CD4-positive, alpha-beta T cell treated with Interleukin-10 for 1 hour (primary cell): ENCODE results near the gene SCNN1G.

Experiments used
- DNase-seq: peaks from one replicate; pipeline ENCODE4 v3.0.0-alpha.2; 2020

Gene SCNN1G

DNA sequence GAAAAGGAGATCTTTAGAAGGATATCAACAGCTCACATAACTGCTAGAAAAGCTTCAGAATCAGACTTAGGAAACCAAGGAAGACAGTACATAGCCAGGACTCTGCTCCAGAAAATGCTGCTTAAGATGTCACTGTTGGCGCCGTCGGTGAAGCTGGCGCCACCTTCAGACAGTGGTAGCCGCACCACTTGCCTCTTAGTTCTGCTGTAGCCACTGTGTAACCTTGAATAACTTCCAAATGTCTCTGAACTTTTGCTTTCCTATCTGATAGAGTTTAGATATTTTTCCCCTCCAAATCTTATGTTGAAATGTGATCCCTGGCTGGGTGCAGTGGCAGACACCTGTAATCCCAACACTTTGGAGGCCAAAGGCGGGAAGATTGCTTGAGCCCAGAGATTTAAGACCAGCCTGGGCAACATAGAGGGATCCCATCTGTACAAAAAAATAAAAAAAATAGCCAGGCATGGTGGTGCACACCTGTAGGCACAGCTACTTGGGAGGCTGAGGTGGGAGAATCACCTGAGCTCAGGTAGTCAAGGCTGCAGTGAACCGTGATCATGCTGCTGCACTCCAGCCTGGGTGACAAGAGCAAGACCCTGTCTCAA is 27.0 kb upstream of the SCNN1G start:
- DNase-seq, result no peak

DNA sequence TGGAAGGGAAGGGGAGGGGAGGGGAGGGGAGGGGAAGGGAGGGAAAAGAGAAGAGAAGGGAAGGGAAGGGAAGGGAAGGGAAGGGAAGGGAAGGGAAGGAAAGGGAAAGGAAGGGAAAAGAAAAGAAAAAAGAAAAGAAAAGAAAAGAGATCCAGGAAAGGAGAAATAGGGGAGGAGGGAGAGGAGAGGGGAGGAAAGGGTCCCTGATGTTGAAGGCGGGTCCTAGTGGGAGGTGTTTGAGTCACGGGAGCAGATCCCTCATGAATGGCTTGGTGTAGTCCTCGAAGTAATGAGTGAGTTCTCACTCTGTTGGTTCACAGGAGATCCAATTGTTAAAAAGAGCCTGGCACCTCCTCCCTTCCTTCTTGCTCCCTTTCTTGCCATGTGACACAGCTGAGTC is 26.4 kb upstream of the SCNN1G start:
- DNase-seq, result no peak

DNA sequence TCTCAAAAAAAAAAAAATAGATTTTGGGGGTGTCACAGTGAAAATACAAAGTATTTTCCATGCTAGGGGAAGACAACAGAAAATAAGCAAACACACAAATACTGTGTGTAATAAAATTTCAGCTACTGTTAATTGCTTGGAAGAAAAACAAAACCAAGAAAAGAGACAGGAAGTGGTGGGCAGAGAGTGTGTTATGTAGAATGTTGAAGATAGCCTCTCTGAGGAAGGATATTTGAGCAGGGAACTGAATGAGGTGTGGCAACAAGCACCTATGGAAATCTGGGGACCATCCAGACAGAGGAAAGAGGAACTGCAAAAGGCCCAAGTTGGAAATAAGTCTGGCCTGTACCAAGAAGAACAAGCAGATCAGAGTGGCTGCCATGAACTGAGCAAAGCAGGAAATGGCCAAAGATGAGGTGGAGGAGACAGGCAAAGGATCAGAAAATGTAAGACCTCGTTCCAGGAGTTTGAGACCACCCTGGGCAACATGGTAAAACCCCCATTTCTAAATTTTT is 25.5 kb upstream of the SCNN1G start:
- no peak for DNase-seq

DNA sequence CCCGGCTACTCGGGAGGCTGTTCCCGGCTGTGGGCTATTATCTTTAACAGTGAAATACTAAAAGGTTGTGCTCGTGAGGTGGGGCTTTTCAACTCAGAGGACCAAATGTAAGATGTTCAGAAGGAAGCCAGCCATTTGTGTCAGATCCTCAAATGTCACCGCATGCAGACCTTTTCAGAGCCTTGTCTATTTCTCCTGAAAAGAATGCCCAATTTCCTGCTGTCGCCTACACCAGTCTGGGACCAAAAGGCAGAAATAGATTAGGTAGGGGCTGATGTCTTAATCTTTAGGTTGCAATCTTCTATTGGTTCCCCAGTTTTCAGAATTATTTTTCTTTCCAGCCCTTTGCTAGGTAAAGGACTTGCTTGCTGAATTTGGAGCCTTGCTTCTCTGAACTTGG is 24.4 kb upstream of the SCNN1G start:
- no peak for DNase-seq

DNA sequence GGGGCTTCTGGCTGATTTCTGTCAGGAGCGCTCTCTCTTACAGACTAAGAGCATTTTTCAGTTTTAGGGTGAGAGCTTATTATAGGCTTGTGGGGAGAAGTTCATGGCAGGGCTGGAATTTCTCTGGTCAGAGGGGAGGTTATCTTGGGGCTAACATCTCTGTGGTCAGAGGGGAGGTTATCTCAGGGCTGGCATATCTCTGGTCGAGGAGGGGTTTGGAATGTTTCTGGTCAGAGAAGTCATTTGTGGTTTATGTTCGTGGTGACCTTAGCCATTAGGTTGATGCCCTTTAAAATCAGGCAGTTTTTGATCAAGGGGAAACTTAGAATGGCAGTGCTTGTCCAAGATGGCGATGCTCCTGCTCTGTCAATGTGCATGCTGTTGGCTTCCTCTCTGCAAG is 22.5 kb upstream of the SCNN1G start:
- no peak for DNase-seq

DNA sequence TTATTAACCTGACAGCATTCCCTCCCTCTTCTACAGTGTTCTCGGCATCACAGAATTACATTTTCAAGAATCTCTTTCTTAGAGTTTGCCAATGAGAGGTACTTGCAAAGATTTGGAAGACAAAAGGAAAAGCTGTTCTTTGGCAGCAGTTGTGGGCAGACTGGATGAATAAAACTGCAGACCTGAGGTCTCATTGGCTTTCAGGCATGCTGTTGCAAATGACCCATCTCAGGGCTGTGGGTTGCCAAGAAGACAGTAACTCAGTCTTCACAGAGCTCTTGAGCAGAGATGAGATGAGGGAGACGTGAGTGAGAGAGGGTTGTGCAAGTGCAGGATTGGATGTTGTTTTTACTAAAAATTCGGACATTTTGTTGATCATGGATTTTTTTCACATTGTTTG is 22.0 kb upstream of the SCNN1G start:
- DNase-seq, result no peak

DNA sequence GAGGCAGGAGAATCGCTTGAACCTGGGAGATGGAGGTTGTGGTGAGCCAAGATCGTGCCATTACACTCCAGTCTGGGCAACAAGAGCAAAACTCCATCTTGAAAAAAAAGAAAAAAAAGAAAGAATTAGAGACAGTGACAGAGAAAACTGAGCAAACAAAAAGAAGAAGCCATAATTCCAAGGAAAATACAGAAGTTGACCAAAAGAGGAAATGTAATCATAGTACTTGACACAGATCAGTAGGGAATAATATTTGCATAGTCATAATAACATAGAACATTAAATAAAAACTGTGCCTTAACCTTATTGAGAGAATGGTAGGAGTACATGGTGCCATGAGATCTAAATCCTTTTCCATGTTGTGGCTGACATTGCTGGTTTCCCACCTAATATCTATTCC is 18.6 kb upstream of the SCNN1G start:
- no peak for DNase-seq

DNA sequence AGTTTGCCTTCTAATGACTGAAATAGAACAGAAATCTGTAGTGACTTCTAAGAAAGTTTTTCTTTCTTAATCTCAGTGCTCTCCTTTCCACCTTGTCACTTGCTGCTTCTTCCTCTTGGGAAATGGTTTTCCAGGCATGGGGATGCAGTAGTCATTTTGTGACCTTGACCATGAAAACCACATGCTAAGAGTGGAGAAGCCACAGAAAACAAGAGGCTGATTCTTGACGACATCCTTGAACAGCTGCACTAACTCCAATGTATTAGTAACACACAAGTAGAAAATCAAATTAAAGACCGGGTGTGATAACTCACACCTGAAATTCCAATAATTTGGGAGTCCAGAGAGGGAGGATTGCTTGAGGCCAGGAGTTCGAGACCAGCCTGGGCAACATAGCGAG is 17.8 kb upstream of the SCNN1G start:
- no peak for DNase-seq

DNA sequence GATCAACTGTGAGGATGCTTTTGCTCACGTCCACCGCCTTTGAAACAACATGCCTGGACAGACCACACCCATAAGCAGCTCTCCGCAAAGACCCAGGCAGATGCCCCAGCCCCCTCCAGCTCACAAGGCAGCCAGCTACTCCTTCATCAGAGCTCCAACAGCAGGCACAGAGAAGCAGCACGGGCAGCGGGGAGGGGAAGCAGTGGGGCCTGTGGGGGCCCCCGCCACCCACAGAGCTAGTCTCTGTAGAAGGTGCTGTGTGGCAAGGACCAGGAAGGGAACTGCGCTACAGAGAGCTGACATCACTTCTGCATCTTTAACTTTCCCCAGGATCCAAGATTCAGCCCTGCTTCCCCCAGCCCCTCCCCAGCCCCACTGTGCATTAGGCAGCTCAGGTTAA is 10.0 kb upstream of the SCNN1G start:
- no peak for DNase-seq

DNA sequence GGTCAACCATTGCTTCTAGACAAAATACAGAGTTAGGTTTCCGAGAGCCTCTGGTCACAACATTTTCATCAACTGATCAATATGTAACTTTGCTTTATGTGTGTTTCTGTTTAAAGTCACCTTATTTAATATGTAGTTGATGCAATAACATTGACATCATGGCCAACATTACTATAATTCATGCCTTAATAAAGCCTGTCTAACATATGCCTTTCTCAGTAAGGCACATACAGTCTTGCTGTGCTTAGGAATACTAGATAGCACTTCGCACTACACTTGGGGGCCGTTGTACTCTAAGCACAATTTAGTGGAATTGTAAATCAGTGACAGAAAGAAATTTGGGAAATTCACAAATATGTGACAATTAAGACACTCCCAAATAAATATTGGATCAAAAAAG is 9.6 kb upstream of the SCNN1G start:
- DNase-seq, result no peak

DNA sequence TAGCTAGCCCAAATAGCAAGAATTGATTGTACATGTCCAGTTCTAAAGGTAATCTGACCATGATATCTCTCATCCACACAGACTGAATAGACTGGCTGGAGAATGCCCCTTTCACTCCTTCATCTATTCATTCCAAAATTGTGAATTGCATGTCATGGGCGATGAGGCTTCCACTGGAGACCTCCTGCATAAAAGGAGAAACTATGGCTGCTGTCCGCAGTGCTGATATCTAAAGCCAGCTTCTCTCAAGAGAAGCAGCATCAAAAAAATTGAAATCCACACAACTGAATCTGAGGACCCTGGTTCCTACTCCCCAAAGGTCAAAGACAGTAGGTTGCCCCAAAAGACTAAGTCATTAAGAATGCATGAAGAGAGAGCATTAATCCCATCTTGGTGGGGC is 7.9 kb upstream of the SCNN1G start:
- no peak for DNase-seq

DNA sequence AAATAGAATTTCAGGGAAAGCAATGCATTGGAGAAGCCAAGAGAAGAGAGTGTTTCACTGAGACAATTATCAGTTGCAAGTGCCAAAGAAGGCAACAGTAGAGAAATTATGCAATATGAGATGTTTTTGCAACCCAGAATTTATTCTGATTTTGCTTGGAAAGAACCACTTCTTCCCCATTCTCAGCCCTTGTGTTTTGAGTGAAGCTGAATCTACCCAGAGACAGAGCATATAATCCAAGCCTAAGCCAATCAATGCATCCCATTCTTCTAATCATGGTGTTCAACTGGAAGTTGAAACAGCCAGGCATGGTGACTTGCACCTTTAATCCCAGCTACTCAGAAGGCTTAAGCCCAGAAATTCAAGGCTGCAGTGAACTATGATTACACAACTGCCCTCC is 6.9 kb upstream of the SCNN1G start:
- DNase-seq, result no peak

DNA sequence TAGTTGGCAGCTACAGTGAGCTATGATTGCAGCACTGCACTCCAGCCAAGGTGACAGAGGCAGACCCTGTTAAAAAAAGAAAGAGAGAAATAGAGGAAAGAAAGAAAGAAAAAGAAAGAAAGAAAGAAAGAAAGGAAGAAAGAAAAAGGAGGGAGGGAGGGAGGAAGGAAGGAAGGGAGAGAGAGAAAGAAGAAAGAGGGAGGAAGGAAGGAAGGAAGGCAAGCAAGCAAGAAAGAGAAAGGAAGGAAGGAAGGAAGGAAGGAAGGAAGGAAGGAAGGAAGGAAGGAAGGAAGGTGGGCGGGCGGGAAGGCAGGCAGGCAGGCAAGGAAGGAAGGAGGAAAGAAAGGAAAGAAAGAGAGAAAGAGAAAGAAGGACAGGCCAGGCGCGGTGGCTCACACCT is 1.0 kb upstream of the SCNN1G start:
- DNase-seq, result no peak

DNA sequence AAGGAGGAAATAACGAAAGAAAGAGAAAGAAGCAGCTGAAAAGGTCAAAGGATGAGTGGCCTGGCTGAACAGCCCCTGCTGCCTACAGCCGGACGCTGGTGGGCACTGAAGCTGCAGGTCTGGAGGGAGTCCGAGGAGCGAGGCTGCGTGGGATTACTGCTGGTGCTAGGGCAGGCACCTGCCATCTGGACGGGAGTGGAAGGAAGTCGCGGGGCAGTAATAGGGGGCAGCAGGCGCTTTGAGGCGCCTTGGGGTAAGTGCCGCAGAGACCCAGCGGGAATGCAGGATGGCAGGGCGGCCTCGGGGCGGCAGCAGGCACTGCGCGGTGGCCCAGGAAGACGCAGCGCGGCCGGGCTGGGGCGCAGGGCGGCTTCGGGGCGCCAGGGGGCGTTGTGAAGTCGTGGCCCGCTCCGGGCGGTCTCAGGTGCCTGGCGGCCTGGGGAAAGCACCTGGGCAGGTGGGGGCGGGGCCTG is 303 bp upstream of the SCNN1G start:
- peak; percentile 79 for DNase-seq

DNA sequence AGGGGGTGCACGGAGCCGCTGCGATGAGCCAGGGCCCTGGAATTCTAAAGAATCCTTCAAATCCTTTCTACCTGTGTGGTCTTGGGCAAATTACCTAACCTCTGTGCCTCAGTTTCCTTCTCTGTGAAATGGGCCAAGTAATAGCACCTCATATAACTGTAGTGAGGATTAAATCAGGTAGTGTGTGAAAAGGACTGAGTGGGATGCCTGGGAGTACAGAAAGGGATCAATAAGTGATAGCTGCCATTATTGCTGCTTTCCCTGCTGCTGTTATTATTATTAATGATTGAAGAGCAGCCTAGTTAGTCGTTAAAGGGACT is 958 bp downstream of the SCNN1G start:
- DNase-seq, result no peak

DNA sequence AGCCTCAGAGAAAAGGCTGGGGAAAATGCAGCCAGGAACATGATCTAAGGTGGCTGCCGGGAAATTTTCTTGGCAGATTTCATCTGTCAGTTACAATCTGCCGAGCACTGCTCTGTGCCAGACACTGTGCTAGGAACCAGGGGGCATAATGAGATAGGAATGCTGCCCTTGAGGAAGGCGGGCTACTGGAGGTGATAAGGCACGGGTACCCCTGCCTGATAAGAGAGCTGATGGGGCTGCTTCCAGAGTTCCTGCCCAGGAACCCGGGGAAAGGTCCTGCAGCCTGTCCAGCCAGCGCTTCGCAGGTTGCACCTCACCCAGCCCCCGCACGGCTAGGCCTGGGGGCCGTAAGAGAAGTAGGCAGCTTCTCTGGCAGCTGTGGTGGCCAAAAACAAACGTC is 3.1 kb downstream of the SCNN1G start:
- no peak for DNase-seq

DNA sequence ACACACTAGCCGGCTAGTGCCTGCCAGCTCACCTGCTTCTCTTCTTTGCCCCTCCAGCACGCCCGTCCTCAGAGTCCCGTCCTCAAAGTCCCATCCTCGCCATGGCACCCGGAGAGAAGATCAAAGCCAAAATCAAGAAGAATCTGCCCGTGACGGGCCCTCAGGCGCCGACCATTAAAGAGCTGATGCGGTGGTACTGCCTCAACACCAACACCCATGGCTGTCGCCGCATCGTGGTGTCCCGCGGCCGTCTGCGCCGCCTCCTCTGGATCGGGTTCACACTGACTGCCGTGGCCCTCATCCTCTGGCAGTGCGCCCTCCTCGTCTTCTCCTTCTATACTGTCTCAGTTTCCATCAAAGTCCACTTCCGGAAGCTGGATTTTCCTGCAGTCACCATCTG is 3.6 kb downstream of the SCNN1G start:
- no peak for DNase-seq

DNA sequence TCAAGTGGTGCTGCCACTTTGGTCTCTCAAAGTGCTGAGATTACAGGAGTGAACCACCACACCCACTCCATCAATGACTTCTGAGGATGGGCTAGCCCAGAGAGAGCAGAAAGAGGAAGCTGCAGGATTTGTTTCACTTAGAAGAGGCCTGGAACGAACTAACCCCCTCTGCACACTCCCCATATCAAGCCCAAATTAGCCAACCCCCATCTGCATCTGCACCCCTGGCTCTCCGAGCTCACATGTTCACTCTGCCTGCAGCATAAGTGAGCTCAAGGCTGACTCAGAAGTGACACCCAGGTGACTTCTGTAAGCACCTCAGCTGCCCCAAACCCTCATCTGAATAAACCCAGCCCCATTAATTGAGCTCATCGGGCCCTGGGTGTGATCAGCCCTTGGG is 4.8 kb downstream of the SCNN1G start:
- no peak for DNase-seq

DNA sequence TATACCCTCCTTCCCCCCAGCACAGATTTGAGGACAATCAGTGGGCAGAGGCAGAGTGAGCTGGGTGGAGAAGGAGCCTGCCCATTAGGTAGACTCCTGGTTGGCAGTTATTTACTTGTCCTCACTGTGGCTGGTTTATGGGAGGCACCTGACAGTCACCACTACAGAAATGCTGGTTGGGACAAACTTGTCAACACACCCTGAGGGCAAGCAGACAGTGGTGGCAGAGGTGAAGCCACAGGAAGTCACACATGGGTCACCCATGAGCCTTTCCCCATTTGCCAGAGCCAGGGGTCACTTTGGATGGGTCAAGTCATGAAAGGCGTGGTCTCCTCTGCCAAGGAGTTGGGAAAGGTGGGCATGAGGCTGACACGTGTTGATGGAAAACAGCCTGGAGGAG is 6.4 kb downstream of the SCNN1G start:
- DNase-seq, result no peak

DNA sequence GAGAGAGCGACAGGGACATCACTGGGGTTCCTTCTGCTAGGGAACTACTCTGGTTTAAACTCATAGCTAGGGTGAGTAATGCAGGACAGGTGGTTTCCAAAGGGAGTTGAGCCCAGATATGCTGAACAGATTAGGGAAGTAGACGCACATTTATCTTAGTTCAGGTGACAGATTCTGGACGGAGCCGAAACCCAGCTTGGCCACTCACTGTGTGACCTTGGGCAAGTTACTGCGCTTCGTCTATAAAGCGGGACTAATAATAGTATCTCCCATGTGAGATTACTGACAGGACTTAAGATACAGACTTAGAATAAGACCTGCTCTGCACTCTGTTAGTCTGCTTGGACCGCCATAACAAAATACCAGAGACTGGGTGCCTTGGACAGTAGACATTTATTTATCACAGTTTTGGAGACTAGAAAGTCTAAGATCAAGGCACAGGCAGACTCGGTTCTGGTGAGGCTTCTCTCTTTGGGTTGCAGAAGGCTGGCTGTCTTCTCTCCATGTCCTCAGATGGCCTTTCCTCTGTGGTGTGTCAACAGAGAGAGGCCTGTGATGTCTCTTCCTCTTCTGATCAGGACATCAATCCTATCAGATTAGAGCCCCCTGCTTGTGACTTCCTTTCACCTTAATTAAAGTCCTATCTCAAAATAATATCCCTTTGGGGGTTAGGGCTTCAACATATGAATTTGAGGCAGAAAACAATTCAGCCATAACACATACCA is 12.1 kb downstream of the SCNN1G start:
- DNase-seq, result no peak

DNA sequence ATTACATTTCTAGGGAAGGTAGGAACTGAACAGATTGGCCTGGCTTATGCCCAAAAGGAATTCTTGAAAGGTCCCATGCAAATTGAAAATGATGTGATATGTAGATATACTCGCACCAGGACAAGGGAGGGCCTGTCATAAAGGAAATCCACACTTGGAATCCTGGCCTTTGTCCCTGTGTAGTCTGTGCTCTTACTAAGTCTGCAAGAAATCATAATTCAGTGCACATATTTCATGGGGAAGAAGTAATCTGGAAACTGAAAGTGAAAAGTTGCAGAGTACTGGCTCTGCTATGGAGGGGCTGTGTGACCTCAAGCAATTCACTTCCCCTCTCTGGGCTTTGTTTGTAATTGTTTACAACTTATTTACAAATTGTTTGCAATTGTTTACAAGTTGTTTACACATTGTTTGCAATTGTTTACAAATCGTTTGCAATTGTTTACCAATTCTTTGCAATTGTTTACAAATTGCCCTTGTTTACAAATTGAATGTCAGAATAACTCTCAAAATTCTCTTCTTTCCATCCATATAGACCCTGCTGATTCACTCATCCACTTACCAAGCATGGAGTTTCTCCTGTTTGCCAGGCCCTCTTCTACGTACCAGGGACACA is 12.9 kb downstream of the SCNN1G start:
- no peak for DNase-seq

DNA sequence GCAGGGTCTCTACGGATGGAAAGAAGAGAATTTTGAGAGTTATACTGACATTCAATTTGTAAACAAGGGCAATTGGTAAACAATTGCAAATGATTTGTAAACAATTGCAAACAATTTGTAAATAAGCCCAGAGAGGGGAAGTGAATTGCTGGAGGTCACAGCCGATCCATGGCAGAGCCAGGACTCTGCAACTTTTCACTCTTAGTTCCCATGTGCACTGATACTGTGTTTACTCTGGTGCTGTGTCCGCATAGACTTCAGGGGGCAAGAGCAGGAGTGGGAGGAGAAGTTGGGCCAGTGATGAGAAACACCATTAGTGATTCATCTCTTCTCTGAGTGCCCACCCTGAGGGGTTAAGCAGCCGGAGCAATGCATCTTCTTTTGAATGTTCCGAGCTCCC is 14.0 kb downstream of the SCNN1G start:
- no peak for DNase-seq

DNA sequence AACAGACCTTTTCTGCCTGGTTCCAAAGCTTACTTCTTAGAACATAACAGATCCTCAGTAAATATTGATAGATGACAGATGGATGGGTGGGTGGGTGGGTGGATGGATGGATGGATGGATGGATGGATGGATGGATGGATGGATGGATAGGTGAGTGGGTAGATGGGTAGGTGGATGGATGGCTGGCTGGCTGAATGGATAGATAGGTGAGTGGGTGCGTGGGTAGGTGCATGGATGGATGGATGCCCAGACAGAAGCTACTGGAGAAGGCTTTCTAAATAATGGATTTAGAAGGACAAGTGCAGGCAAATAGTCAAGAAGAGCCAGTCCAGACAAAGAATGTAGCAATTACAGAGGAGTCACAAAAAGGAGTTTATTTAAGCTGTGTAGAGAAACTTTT is 19.6 kb downstream of the SCNN1G start:
- no peak for DNase-seq

DNA sequence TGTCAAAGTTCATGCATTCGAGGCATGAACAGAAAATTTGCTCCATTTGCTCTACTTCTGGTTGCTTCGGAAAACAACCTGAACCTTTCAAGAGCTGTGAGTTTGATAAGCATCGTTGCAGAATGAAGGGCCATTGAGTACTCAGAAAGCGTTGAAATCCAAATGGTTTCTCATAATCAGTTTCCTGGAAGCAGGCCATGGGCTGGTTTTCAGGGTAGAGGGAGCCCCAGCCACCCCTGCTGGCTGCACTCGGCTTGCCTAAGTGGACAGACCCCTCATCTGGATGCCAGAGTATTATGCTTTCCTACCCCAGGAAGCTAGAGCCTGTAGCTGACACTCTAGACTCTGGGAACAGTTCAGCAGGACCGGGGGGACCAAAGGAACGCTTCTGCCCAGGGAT is 24.4 kb downstream of the SCNN1G start:
- DNase-seq, result no peak

DNA sequence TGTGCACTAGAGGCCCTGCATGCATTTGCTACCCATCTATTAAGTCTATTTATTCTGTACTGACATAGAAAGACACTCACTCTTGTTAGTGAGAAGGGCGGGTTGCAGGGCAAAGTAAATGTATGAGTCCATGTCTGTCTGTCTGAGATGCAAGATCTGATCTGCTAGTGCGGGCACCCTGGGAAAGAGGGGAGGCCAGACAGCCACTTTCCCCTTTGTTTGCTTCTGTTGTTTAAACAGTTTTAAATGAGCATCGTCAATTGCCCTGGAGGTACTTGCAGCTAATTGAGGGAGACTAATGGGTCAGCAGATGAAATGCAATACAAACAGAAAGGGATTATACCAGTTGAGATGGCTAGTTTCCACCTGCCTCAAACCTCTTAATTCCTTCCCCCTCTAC is 24.9 kb downstream of the SCNN1G start:
- no peak for DNase-seq
